ENCODE data around the gene INAFM2.

INAFM2 gene

GRCh38 chr15:40363611-40364010 lies 40.1 kb downstream of the INAFM2 start:
- TF ChIP-seq CTCF (IDR thresholded peaks at IDR 0.05; ENCODE audit: insufficient read depth, low read depth, low read length, missing control alignments): no peak
- no peak overlapping the region for H3K4me3 ChIP-seq (ENCODE audit: low read length)
- no peak for DNase-seq (ENCODE audit: low read depth)

- no peak for DNase-seq (ENCODE audit: low read depth)
- no peak overlapping the region for H3K4me3 ChIP-seq (ENCODE audit: low read length)
- no peak for TF ChIP-seq CTCF (IDR thresholded peaks at IDR 0.05; ENCODE audit: insufficient read depth, low read depth, low read length, missing control alignments)
Observed at GRCh38 chr15:40364251-40364650, 40.8 kb downstream of the INAFM2 start.

- no peak for DNase-seq (ENCODE audit: low read depth)
- no peak overlapping the region for H3K4me3 ChIP-seq (ENCODE audit: low read length)
- TF ChIP-seq CTCF (IDR thresholded peaks at IDR 0.05; ENCODE audit: insufficient read depth, low read depth, low read length, missing control alignments): no peak
Observed at GRCh38 chr15:40365016-40365415, 41.5 kb downstream of the INAFM2 start.

GRCh38 chr15:40365624-40366456 lies 42.3 kb downstream of the INAFM2 start:
- no peak for DNase-seq (ENCODE audit: low read depth)
- H3K4me3 ChIP-seq (ENCODE audit: low read length): no peak overlapping the region
- no peak for TF ChIP-seq CTCF (IDR thresholded peaks at IDR 0.05; ENCODE audit: insufficient read depth, low read depth, low read length, missing control alignments)

GRCh38 chr15:40366457-40367370 lies 43.2 kb downstream of the INAFM2 start:
- TF ChIP-seq CTCF (IDR thresholded peaks at IDR 0.05; ENCODE audit: insufficient read depth, low read depth, low read length, missing control alignments): no peak
- no peak overlapping the region for H3K4me3 ChIP-seq (ENCODE audit: low read length)
- no peak for DNase-seq (ENCODE audit: low read depth)

GRCh38 chr15:40367371-40367685 lies 43.8 kb downstream of the INAFM2 start:
- TF ChIP-seq CTCF (IDR thresholded peaks at IDR 0.05; ENCODE audit: insufficient read depth, low read depth, low read length, missing control alignments): no peak

More at GRCh38 chr15:40367371-40367685, 43.8 kb downstream of the INAFM2 start:
- H3K4me3 ChIP-seq (ENCODE audit: low read length): no peak overlapping the region
- DNase-seq (ENCODE audit: low read depth): no peak
